Femur (tissue), 1 donor: Measurements from ENCODE around the gene TSPOAP1.

Experiments used
- DNase-seq: peaks from one replicate; pipeline ENCODE4 v3.0.0-alpha.2; 2017

Gene TSPOAP1

GRCh38 chr17:58315281-58315711 is 13.3 kb downstream of the TSPOAP1 start:
- DNase-seq: peak; percentile 9

- DNase-seq: no peak
Measured at GRCh38 chr17:58314706-58315015, 13.9 kb downstream of the TSPOAP1 start.

DNA sequence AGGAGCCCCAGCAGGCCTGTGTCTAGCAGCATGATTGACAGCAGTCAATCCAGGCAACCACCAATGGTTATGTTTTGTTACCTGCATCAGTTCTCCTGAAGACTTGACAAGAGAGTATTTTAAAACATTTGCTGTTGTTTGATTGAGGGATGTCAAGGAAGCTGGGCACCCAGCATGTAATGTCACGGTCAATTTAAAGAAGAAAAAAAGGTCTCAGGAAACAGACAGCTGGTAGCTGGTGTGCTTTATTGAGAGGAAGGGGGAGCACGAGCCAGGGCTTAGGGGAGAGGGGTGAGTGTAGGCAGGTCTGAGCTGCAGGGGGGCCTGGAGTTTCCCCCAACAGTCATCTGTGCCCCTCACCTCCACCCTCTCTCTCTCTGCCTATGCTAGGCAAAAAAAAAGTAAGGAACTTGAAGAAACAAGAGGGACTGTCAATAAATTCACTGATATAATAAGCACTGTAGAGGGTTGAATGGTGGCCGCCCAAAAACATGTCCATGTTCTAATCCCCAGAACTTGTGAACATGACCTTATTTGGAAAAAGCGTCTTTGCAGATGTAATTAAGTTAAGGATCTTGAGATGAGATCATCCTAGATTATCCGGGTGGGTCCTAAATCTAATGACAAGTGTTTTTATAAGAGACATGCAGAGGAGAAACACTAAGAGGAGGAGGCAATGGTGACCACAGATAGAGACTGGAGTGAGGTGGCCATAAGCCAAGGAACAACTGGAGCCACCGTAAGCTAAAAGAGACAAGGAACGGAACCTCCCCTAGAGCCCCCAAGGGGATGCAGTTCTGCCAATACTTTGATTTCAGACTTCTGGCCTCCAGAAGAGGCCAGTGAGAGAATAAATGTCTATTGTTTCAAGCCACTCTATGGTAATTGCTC is 14.5 kb downstream of the TSPOAP1 start:
- no peak for DNase-seq

DNA sequence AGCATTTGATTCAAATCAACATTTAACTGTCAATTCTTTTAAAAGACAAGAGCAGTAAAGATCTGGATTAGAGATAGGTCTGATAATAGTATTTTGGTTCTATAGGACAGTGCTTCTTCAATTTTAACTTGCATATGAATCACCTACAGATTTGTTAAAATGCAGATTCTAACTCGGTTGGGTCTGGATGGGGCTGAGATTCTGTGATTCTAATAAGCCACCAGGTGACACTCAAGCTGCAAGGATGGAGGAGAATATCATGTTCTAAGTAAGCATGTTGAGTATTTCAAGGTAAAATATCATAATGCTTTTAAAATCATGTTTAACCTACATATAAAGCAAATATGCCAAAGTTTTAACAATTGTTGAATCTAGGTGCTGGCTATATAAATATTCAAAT is 15.8 kb downstream of the TSPOAP1 start:
- no peak for DNase-seq

DNA sequence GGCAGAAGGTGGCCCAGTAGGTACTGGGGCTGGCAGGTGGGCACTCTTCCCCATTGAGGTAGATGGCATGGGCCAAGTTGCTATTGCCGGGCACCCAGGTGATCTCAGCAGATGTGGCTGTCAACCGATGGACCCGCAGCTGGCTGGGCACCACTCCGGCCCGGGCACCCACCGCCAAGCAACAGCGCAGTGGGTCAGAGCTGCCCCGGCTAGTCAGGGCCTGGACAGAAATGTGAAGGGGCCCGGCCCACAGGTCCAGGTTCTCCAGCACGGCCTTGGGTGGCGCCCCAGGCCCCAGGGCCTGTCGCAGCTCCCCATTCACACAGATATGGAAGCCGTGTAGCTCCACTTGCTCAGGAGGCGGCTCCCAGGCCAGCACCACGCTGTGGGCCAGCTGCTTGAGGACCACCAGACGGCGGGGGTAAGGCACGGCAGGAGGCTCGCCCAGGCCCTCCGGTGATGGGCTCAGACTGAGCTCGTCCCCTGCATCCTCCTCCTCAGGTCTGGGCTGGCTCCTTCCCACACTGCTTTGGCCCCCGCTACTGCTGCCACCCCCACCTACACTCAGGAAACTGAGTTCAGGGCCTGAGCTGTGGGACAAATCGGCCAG is 16.5 kb downstream of the TSPOAP1 start:
- DNase-seq: peak; percentile 13

DNA sequence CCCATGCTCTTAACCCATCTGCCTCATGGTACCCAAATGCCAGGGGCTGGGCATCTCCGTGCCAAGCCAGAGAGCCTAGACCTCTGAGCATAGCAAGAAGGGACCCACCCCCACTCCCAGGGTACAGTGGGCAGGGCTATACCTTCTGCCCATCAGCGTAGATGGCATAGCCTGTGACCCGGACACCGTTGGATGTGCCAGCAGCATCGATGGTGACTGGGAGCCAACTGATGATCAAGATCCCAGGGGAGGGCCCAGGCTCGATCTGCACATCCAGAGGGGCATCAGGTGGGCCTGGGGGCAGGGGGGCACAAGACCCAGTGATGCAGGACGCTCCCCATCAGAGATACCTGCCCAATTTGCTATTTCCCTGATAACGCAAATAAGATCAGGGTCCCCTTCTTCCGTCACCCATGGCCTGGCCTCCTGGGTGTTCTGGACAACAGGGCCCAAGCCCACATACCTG is 17.1 kb downstream of the TSPOAP1 start:
- DNase-seq: peak; percentile 16

- peak; percentile 14 for DNase-seq
Measured at GRCh38 chr17:58310511-58311428, 17.8 kb downstream of the TSPOAP1 start.

DNA sequence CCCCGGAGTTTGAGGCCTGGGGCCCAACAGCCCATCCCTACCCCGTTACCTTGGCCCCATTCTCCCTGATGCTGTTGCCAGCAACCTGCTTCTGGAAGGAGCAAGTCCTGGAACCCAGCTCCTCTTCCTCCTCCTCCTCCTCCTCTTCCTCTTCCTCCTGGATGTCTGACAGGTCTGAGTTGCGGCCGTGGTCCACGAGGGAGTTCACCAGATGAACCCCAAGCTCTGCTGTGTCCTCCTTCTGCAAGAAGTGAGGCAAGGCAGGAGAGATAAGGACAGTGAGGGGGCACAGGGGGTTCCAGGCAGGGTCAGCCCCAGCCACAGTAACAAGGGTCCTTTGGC is 18.7 kb downstream of the TSPOAP1 start:
- DNase-seq: no peak

DNA sequence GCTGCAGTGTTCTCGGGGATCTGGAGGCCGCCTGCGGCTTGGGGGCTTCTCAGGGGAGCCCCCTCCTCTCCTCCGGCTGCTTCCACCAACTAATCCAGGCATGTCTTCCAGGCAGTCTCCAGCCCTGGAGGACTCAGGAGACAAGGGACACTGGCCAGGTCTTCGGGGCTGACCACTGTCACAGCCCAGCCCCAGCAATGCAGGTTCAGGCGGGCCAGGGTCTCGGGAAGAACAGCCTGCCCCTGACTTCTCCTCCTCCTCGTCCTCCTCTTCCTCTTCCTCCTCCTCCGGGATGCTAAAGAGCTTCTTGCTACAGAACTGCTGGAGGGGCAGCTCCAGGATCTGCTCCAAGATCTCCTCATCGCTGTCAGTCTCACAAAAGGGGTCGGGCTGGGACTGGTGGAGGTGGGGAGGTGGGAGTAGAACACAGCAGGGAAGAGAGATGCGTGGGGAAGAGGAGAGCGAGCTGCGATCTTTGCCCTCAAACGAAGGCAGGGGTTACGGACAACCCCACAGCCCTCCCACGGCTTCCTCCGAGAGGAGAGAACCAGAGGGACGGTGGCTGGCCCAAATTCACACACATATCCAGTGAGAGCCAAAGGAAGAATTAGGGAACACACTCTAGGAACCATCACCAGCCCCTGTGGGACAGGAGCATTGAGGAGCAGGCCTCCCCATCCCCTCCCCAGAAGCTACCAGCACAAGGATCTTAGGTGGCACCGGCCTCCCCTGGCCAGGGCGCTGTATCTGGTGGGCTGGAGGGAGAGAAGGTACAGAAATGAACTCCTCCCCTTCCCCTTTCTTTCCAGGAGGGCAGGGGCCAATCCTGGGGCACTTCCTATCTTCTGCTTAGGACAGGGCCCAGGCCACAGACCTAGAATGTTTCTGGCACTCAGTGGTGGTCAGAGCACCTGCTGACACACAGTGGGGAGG is 19.3 kb downstream of the TSPOAP1 start:
- peak; percentile 14 for DNase-seq

GRCh38 chr17:58308173-58308984 is 20.2 kb downstream of the TSPOAP1 start:
- DNase-seq: peak; percentile 24

DNA sequence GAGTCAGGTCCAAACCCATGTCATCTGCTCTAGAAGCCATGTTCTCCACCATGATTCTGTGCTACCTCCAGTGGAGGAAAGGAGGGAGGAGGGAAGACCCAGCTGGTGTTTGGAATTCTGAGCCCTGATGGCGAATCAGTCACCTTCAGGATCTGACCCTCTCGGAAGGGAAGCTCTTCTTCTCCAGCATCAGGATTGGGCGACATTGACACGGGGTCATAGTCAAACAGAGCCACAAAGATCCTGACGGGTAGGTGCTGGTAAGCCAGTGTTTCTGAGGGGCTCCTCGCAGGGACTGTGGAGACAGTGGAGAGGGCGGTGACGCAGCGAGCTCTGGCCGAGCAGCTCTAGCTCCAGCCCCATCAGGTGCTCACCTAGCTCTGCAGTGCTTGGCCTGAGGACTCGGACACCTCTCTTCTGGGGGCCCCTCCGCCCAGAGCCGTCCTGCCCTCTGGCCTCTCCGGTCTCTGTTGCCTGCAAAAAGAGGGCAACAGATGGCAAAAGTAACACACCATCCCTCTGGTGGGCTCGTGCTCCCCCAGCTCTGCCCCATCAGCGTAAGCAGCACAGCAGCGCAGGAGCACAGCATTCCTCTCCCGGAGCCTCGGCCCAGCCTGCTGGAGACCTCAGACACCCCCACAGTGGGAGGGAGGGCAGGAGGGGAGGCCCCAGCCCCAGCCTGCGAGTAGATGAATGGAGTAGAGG is 21.0 kb downstream of the TSPOAP1 start:
- no peak for DNase-seq

- DNase-seq: no peak
Measured at GRCh38 chr17:58306131-58306951, 22.3 kb downstream of the TSPOAP1 start.

DNA sequence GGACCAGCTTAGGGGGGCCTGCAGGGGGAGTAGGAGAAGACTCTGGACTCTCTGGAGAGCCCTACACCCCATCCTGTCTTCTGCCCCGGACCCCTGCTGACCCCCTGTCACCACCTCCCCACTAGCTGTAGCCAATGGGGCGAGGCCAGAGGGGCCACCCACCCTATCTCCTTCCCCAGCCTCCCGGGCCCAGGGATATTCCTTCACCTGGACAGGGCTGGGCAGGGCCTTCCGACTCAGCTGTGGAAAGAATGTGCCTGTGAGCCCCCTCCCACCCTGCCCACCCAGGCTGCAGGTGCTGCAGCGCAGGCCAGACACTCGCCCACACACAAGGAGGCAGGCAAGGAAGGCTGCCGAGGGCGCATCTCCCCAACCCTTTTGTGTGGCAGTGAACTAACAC is 23.0 kb downstream of the TSPOAP1 start:
- DNase-seq: no peak

- no peak for DNase-seq
Measured at GRCh38 chr17:58304750-58305486, 23.7 kb downstream of the TSPOAP1 start.

GRCh38 chr17:58303971-58304749 is 24.4 kb downstream of the TSPOAP1 start:
- DNase-seq: peak; percentile 39

- DNase-seq: peak; percentile 14
Measured at GRCh38 chr17:58302919-58303585, 25.5 kb downstream of the TSPOAP1 start.

GRCh38 chr17:58302171-58302918 is 26.2 kb downstream of the TSPOAP1 start:
- no peak for DNase-seq
